Glomerular visceral epithelial cell (primary cell): Measurements from ENCODE around the gene ZMYM4.
"Not testable (repeated sequence)": the region's sequence is repeated elsewhere in the genome, so short reads cannot be mapped to it uniquely, and the experiment has no call there.

Experiments
- DNase-seq: peaks from one replicate; pipeline ENCODE4 v3.0.0-alpha.2; 2016; ENCODE audit errors: extremely low spot score

Gene ZMYM4

GRCh38 chr1:35454176-35454575, 185.7 kb downstream of the ZMYM4 start:
- no peak for DNase-seq

- DNase-seq = no peak
Observed at GRCh38 chr1:35454616-35455015, 186.1 kb downstream of the ZMYM4 start.

- no peak for DNase-seq
Observed at GRCh38 chr1:35460796-35461195, 192.3 kb downstream of the ZMYM4 start.

- no peak for DNase-seq
Observed at GRCh38 chr1:35461966-35462651, 193.6 kb downstream of the ZMYM4 start.

- DNase-seq = no peak
Observed at GRCh38 chr1:35463232-35463631, 194.7 kb downstream of the ZMYM4 start.

GRCh38 chr1:35463749-35464148, 195.2 kb downstream of the ZMYM4 start:
- not testable (repeated sequence) for DNase-seq

GRCh38 chr1:35466120-35466519, 197.6 kb downstream of the ZMYM4 start:
- no peak for DNase-seq

- no peak for DNase-seq
Observed at GRCh38 chr1:35470977-35471613, 202.6 kb downstream of the ZMYM4 start.
